IMR-90 (cell line): ENCODE results near the gene PRSS3. TPM values are rescaled to one million over a fixed set of nuclear protein-coding genes. Genes with fewer than 3 reads are reported as not detected.

Experiments used
- ATAC-seq: fragments of 200-7000 bp; cut with Tn5 transposase; 2 replicates; pipeline ENCODE4 v1.9.1; 2020; ENCODE audit warnings: low read depth, mild to moderate bottlenecking, moderate library complexity
- BruUV-seq: library from RNA; stranded (reverse); fragments of 400-500 nt; replicated peaks from 2 replicates; lab custom pipeline; 2021; lab: Mats Ljungman, UMichigan
- CTCF ChIA-PET: fragments of 300-600 bp; formaldehyde crosslinking; extraction: SDS; loops from one replicate; lab custom pipeline; 2021; ENCODE audit warnings: antibody characterized with exemption; lab: Yijun Ruan, JAX
- POLR2A ChIA-PET: fragments of 300-600 bp; sonication (Branson Sonifier 250); formaldehyde crosslinking; loops from one replicate; lab custom pipeline; 2022; ENCODE audit warnings: antibody characterized with exemption; ENCODE audit not compliant: unreplicated experiment; lab: Charles Lee
- DNase-seq: peaks from one replicate; pipeline ENCODE4 v3.0.0; 2013
- H2AFZ ChIP-seq: replicated peaks from 2 replicates; pipeline ENCODE3; 2013; ENCODE audit warnings: low read length, mild to moderate bottlenecking; ENCODE audit not compliant: poor library complexity
- H2AK5ac ChIP-seq: 2 replicates; pipeline ENCODE4 v1.6.1; 2013; ENCODE audit warnings: low read depth, low read length, inconsistent platforms
- H2AK9ac ChIP-seq: replicated peaks from 2 replicates; pipeline ENCODE3; 2013; ENCODE audit warnings: mild to moderate bottlenecking, low read depth, low read length, moderate library complexity; ENCODE audit not compliant: poor library complexity
- H2BK120ac ChIP-seq: 2 replicates; pipeline ENCODE4 v1.6.1; 2013; ENCODE audit warnings: low read depth, low read length, inconsistent platforms
- H2BK15ac ChIP-seq: 3 replicates; pipeline ENCODE4 v1.6.1; 2013; ENCODE audit warnings: low read depth, low read length, inconsistent platforms
- H2BK20ac ChIP-seq: 2 replicates; pipeline ENCODE4 v1.6.1; 2013; ENCODE audit warnings: low read depth, mild to moderate bottlenecking, inconsistent platforms, low read length, moderate library complexity
- H2BK5ac ChIP-seq: 2 replicates; pipeline ENCODE4 v1.6.1; 2013; ENCODE audit warnings: mild to moderate bottlenecking, low read depth, low read length, inconsistent platforms; ENCODE audit not compliant: poor library complexity, severe bottlenecking
- H3K14ac ChIP-seq: replicated peaks from 2 replicates; pipeline ENCODE4 v1.6.1; 2013; ENCODE audit warnings: low read depth, low read length, inconsistent platforms
- H3K18ac ChIP-seq: 2 replicates; pipeline ENCODE4 v1.6.1; 2013; ENCODE audit warnings: low read depth, low read length, control low read depth
- H3K23ac ChIP-seq: 2 replicates; pipeline ENCODE4 v1.6.1; 2013; ENCODE audit warnings: low read depth, low read length, inconsistent platforms
- H3K27ac ChIP-seq: 2 replicates; pipeline ENCODE4 v1.5.1; 2013; ENCODE audit warnings: mild to moderate bottlenecking, control low read depth, low read length; ENCODE audit not compliant: insufficient read depth
- H3K27me3 ChIP-seq: 2 replicates; pipeline ENCODE4 v1.6.1; 2013; ENCODE audit warnings: low read length; ENCODE audit not compliant: control insufficient read depth, insufficient read depth
- H3K36me3 ChIP-seq: 2 replicates; pipeline ENCODE4 v1.6.1; 2013; ENCODE audit warnings: low read length, mixed read lengths; ENCODE audit not compliant: control insufficient read depth, insufficient read depth
- H3K4ac ChIP-seq: 2 replicates; pipeline ENCODE4 v1.6.1; 2013; ENCODE audit warnings: low read depth, low read length, inconsistent platforms
- H3K4me1 ChIP-seq: 2 replicates; pipeline ENCODE4 v1.6.1; 2013; ENCODE audit warnings: low read length, mixed read lengths; ENCODE audit not compliant: control insufficient read depth, insufficient read depth
- H3K4me2 ChIP-seq: 2 replicates; pipeline ENCODE4 v1.6.1; 2013; ENCODE audit warnings: low read depth, mild to moderate bottlenecking, control low read depth, low read length, moderate library complexity
- H3K4me3 ChIP-seq: 2 replicates; pipeline ENCODE4 v1.5.1; 2013; ENCODE audit warnings: low read depth, mild to moderate bottlenecking, control low read depth, low read length, moderate library complexity; ENCODE audit not compliant: insufficient read depth
- H3K56ac ChIP-seq: 2 replicates; pipeline ENCODE4 v1.6.1; 2013; ENCODE audit warnings: low read length, inconsistent platforms; ENCODE audit not compliant: insufficient read depth; ENCODE audit errors: extremely low read depth
- H3K79me1 ChIP-seq, 2 experiments: 2 replicates each; pipeline ENCODE4 v1.6.1; 2013; ENCODE audit warnings: low read length in 2 of 2, inconsistent platforms in 1 of 2, low read depth in 1 of 2
- H3K9ac ChIP-seq: 2 replicates; pipeline ENCODE4 v1.6.1; 2013; ENCODE audit warnings: low read depth, low read length, control low read depth
- H3K9me1 ChIP-seq: 2 replicates; pipeline ENCODE4 v1.6.1; 2013; ENCODE audit warnings: low read length, inconsistent platforms; ENCODE audit not compliant: insufficient read depth
- H3K9me3 ChIP-seq: 2 replicates; pipeline ENCODE4 v1.6.1; 2013; ENCODE audit warnings: low read length; ENCODE audit not compliant: control insufficient read depth, insufficient read depth
- H4K20me1 ChIP-seq: 2 replicates; pipeline ENCODE4 v1.6.1; 2013; ENCODE audit warnings: low read length, inconsistent platforms; ENCODE audit not compliant: insufficient read depth
- H4K5ac ChIP-seq: 2 replicates; pipeline ENCODE4 v1.6.1; 2013; ENCODE audit warnings: mild to moderate bottlenecking, low read depth, low read length, control low read depth
- H4K8ac ChIP-seq, 2 experiments: 2 replicates each; pipeline ENCODE4 v1.6.1; 2013; ENCODE audit warnings: low read depth in 2 of 2, low read length in 2 of 2, control low read depth in 1 of 2, inconsistent platforms in 1 of 2
- H4K91ac ChIP-seq: 2 replicates; pipeline ENCODE4 v1.6.1; 2013; ENCODE audit warnings: low read depth, low read length, inconsistent platforms; ENCODE audit not compliant: insufficient read depth
- BHLHE40 ChIP-seq: fragments of 150-350 bp; IDR thresholded peaks from 2 replicates; pipeline ENCODE4 v1.6.1; 2016; ENCODE audit warnings: mild to moderate bottlenecking, low read depth, low read length
- CEBPB ChIP-seq: IDR thresholded peaks from 2 replicates; pipeline ENCODE4 v1.6.1; 2012; ENCODE audit warnings: low read depth, low read length, improper control_type of control experiment
- CHD1 ChIP-seq: IDR thresholded peaks from 2 replicates; pipeline ENCODE4 v1.6.1; 2012; ENCODE audit warnings: low read depth, low read length, improper control_type of control experiment
- FOS ChIP-seq: fragments of 150-350 bp; IDR thresholded peaks from 2 replicates; pipeline ENCODE4 v1.6.1; 2016; ENCODE audit warnings: low read depth, low read length
- MAFK ChIP-seq: IDR thresholded peaks from 2 replicates; pipeline ENCODE4 v1.6.1; 2012; ENCODE audit warnings: low read depth, low read length, improper control_type of control experiment
- NFE2L2 ChIP-seq: fragments of 150-350 bp; IDR thresholded peaks from 2 replicates; pipeline ENCODE4 v1.6.1; 2016; ENCODE audit warnings: low read depth, mild to moderate bottlenecking, low read length
- RAD21 ChIP-seq: IDR thresholded peaks from 2 replicates; pipeline ENCODE4 v1.6.1; 2012; ENCODE audit warnings: low read length, improper control_type of control experiment
- RCOR1 ChIP-seq: IDR thresholded peaks from 2 replicates; pipeline ENCODE4 v1.6.1; 2012; ENCODE audit warnings: mild to moderate bottlenecking, low read length, improper control_type of control experiment; ENCODE audit not compliant: insufficient replicate concordance
- RFX5 ChIP-seq: IDR thresholded peaks from 2 replicates; pipeline ENCODE4 v1.8.0; 2012; ENCODE audit warnings: low read depth, mild to moderate bottlenecking, low read length, moderate library complexity
- WGBS, 2 experiments: methylation state at CpG; one replicate each; pipeline versions ENCODE4 v1.1.5 to v1.1.7; 2013; ENCODE audit warnings: missing lambda C conversion rate in 2 of 2; ENCODE audit not compliant: insufficient read length in 1 of 2; ENCODE audit errors: extremely low coverage in 2 of 2; 5-methylcytosine and 5-hydroxymethylcytosine counted together
- dilution Hi-C: fragments of 300-500 bp; cut with HindIII; formaldehyde crosslinking; loops from one replicate; pipeline ENCODE4 v1.14.3; 2018; ENCODE audit warnings: low sequenced_read_pairs; ENCODE audit not compliant: unreplicated experiment
- in situ Hi-C: fragments of 300-500 bp; cut with MboI; formaldehyde crosslinking; loops from 3 replicates; pipeline ENCODE4 v1.14.3; 2019; ENCODE audit warnings: low sequenced_read_pairs, inconsistent platforms, mixed read lengths
- intact Hi-C: fragments of 100-400 bp; cut with micrococcal nuclease; formaldehyde crosslinking; loops from 2 replicates; pipeline ENCODE4 v1.10.0; 2022
- polyA plus RNA-seq, 3 experiments: library from polyadenylated mRNA; depleted of rRNA; stranded (reverse); fragments of >200 nt; gene quantifications; 2 replicates each; pipeline ENCODE4 v1.2.3, GENCODE V29; 2012; ENCODE audit warnings: low replicate concordance in 1 of 3
- total RNA-seq: library from RNA; depleted of rRNA; stranded (reverse); fragments of >200 nt; gene quantifications from 2 replicates; pipeline ENCODE4 v1.2.3, GENCODE V29; 2012

The PRSS3 gene
- total and polyA plus RNA-seq, 2 of the 4 experiments (the other 2 are of a cell fraction), result 7.0 to 26.9 TPM

DNA sequence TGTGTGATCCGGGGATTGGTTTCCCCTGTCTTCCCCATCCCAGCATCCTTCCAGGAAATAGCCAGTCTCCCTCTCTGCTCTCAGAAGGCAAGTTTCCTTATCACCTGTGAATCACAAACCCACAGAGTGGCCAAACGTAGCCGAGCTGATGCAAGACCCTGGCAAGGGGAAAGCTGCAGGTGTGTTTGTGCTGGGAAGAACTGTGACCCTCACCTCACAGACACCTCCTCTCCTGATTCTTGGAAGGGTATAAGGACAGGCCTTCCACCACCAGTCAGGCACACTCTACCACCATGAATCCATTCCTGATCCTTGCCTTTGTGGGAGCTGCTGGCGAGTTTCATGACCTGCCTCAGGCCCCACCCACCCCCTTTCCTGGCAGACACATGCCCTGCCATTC lies at the start of gene PRSS3 (continued):
- TF ChIP-seq NFE2L2, result no peak

DNA sequence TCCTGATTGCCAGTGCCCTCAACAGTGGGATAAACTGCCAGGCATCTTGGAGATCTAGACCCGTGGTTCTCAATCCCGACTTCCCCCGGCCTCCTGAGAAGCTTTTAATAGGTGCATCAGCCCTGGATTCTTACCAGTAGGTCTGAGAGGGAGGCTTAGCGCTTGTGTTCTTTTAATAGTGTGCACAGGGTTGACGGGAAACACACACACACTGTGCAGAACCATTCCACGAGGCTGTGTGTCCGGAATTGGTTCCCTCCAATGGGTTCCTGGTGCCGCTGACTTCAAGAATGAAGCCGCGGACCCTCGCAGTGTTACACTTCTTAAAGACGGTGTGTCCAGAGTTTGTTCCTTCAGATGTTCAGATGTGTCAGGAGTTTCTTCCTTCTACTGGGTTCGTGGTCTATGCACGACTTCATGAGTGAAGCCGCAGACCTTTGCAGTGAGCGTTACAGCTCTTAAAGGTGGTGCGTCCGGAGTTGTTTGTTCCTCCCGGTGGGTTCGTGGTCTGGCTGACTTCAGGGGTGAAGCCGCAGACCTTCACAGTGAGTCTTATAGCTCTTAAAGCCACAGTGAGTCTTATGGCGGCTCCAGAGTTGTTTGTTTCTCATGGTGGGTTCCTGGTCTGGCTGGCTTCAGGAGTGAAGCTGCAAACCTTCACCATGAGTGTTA lies 46.6 kb upstream of the PRSS3 start:
- Histone ChIP-seq H3K9me1 (no peaks in the 10 kb centered on the region), H3K27ac (no peak overlapping the region), H4K91ac (no peak overlapping the region), H2BK20ac (no peak overlapping the region), H3K56ac (no peak overlapping the region), H3K4me2 (no peak overlapping the region), H3K4me3 (no peak overlapping the region), H2BK5ac (no peak overlapping the region), H4K5ac (no peak overlapping the region), H2AK5ac (no peak overlapping the region), H4K20me1 (no peaks in the 10 kb centered on the region), H3K9me3 (peaks cover 3% of the 10 kb centered on the region; the same call in 1 of the 2 replicates), H3K9ac (no peak overlapping the region), H3K14ac (no peak overlapping the region), H3K27me3 (peaks cover 40% of the 10 kb centered on the region), H2BK15ac (no peak overlapping the region), H3K4ac (no peak overlapping the region), H2AK9ac (no peak overlapping the region), H2BK120ac (no peak overlapping the region), H3K79me1 (no peaks in the 10 kb centered on the region), H3K23ac (no peak overlapping the region), H3K36me3 (no peaks in the 10 kb centered on the region), H3K4me1 (no peaks in the 10 kb centered on the region; the same call in 1 of the 2 replicates), H2AFZ (no peak overlapping the region), H3K18ac (no peak overlapping the region), H4K8ac (no peak overlapping the region)
- ATAC-seq (no peak), DNase-seq (no peak)
- POLR2A ChIA-PET, result no interaction called here
- WGBS, 2 experiments, result 92% methylated on average over 5 of the region's 22 CpGs; no CpG with 5 or more reads in 1 of the 2 experiments
- in situ Hi-C loops (no loop called here), dilution Hi-C loops (no loop called here), intact Hi-C loops (no loop called here)
- no TSS peak for BruUV-seq
- CTCF ChIA-PET, result interaction anchor here (0.5 to 3.1 kb wide), 2 partner anchors 8 to 10 kb away, joined by 5 to 13 read pairs; no protein-coding TSS in a partner anchor
- TF ChIP-seq RAD21 (no peak), NFE2L2 (no peak), CEBPB (no peak), MAFK (no peak), CHD1 (no peak), FOS (no peak), RCOR1 (no peak), BHLHE40 (no peak), RFX5 (no peak)
